ENCODE data around the gene TRO. TPM values are rescaled to one million over a fixed set of nuclear protein-coding genes. Genes with fewer than 3 reads are reported as not detected.

Gene TRO
- total and polyA plus RNA-seq, 2 donors (not counting 1 experiment from before 2014, with no cell fraction given), result 1.5 to 1.7 TPM

DNA sequence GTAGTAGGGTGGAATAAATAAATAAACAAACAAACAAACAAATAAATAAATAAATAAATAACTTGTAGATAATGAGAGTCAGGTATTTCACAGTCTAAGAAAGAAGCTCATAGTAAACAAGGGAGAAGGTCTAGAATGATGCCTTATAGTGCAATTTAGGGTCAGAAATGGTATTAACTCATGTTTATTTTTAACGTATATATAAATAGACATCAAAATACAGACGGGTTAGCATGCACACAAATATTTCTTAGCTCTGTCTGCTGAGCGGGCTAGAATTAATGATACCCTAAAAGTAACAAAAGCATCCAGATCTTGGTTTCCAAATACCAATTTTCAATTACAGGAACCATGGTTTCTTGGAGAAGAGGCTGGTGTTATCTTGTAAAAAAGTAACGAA is 56.8 kb downstream of the TRO start:
- H3K4me3 ChIP-seq (ENCODE audit: control extremely low read depth in 1 of 5, extremely low read depth in 1 of 5, insufficient read depth in 1 of 5, low read depth in 2 of 5, low read length in 4 of 5), result no peak overlapping the region
- Mint-ChIP-seq H3K4me1 (no peaks in the 10 kb centered on the region), H3K27ac (no peak overlapping the region), H3K4me3 (no peak overlapping the region), H3K9me3 (ENCODE audit: insufficient read depth) (no peaks in the 10 kb centered on the region), H3K27me3 (no peaks in the 10 kb centered on the region)
- H2AFZ ChIP-seq (ENCODE audit: insufficient read depth, low read depth, low read length, poor library complexity, severe bottlenecking), result no peak overlapping the region
- CTCF ChIA-PET, result no interaction called here
- no peaks in the 10 kb centered on the region for H3K9me3 ChIP-seq (ENCODE audit: control extremely low read depth in 1 of 3, control insufficient read depth in 2 of 3, insufficient read depth in 1 of 3, low read length in 2 of 3)
- ATAC-seq (ENCODE audit: low read depth) (no peak), DNase-seq (no peak)
- H3K79me2 ChIP-seq (ENCODE audit: control insufficient read depth, insufficient read depth, low read length), result no peaks in the 10 kb centered on the region
- no peak overlapping the region for H3K9ac ChIP-seq (ENCODE audit: low read length)
- no peaks in the 10 kb centered on the region for H4K20me1 ChIP-seq (ENCODE audit: control insufficient read depth, insufficient read depth, low read length, poor library complexity, severe bottlenecking)
- intact Hi-C loops (cut with micrococcal nuclease), result no loop called here
- no peaks in the 10 kb centered on the region for H3K27me3 ChIP-seq (replicated peaks in 1 of 4; ENCODE audit: control extremely low read depth in 1 of 4, control insufficient read depth in 3 of 4, insufficient read depth in 4 of 4, low read length in 3 of 4)
- no CpG with 5 or more reads among the region's 4 CpGs for WGBS (ENCODE audit: insufficient coverage)
- no peaks in the 10 kb centered on the region for H3K4me1 ChIP-seq (ENCODE audit: control insufficient read depth in 2 of 2, insufficient read depth in 2 of 2, low read length in 2 of 2)
- TF ChIP-seq EZH2 (IDR thresholded peaks at IDR 0.05; ENCODE audit: borderline replicate concordance, insufficient read depth, low read depth, low read length, poor library complexity, severe bottlenecking), result no peak
- TF ChIP-seq, protein P1, sequence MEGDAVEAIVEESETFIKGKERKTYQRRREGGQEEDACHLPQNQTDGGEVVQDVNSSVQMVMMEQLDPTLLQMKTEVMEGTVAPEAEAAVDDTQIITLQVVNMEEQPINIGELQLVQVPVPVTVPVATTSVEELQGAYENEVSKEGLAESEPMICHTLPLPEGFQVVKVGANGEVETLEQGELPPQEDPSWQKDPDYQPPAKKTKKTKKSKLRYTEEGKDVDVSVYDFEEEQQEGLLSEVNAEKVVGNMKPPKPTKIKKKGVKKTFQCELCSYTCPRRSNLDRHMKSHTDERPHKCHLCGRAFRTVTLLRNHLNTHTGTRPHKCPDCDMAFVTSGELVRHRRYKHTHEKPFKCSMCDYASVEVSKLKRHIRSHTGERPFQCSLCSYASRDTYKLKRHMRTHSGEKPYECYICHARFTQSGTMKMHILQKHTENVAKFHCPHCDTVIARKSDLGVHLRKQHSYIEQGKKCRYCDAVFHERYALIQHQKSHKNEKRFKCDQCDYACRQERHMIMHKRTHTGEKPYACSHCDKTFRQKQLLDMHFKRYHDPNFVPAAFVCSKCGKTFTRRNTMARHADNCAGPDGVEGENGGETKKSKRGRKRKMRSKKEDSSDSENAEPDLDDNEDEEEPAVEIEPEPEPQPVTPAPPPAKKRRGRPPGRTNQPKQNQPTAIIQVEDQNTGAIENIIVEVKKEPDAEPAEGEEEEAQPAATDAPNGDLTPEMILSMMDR (IDR thresholded peaks at IDR 0.05), result no peak
- H3K4me2 ChIP-seq (replicated peaks; ENCODE audit: low read depth, low read length, poor library complexity, severe bottlenecking), result no peak overlapping the region
- no peaks in the 10 kb centered on the region for H3K36me3 ChIP-seq (replicated peaks in 1 of 2; ENCODE audit: control extremely low read depth in 1 of 2, control insufficient read depth in 1 of 2, extremely low read depth in 1 of 2, insufficient read depth in 2 of 2, low read length in 1 of 2)
- POLR2A ChIA-PET, result no interaction called here
- H3K27ac ChIP-seq (ENCODE audit: low read length in 2 of 2), result no peak overlapping the region

GRCh38 chrX:54978448-54978847 is 57.8 kb downstream of the TRO start:
- H3K4me2 ChIP-seq (replicated peaks; ENCODE audit: low read depth, low read length, poor library complexity, severe bottlenecking), result no peak overlapping the region
- no peaks in the 10 kb centered on the region for H3K27me3 ChIP-seq (replicated peaks in 1 of 4; ENCODE audit: control extremely low read depth in 1 of 4, control insufficient read depth in 3 of 4, insufficient read depth in 4 of 4, low read length in 3 of 4)
- CTCF ChIA-PET, result no interaction called here

More at GRCh38 chrX:54978448-54978847, 57.8 kb downstream of the TRO start:
- no peaks in the 10 kb centered on the region for H3K36me3 ChIP-seq (replicated peaks in 1 of 2; ENCODE audit: control extremely low read depth in 1 of 2, control insufficient read depth in 1 of 2, extremely low read depth in 1 of 2, insufficient read depth in 2 of 2, low read length in 1 of 2)
- Mint-ChIP-seq H3K4me1 (no peaks in the 10 kb centered on the region), H3K4me3 (no peak overlapping the region), H3K9me3 (ENCODE audit: insufficient read depth) (peaks cover 2% of the 10 kb centered on the region), H3K27ac (no peak overlapping the region), H3K27me3 (no peaks in the 10 kb centered on the region)
- TF ChIP-seq EZH2 (IDR thresholded peaks at IDR 0.05; ENCODE audit: borderline replicate concordance, insufficient read depth, low read depth, low read length, poor library complexity, severe bottlenecking), result no peak
- TF ChIP-seq, protein P1 (IDR thresholded peaks at IDR 0.05), result no peak
- POLR2A ChIA-PET, result no interaction called here
- no peak overlapping the region for H3K27ac ChIP-seq (ENCODE audit: low read length in 2 of 2)
- H3K9me3 ChIP-seq (ENCODE audit: control extremely low read depth in 1 of 3, control insufficient read depth in 2 of 3, insufficient read depth in 1 of 3, low read length in 2 of 3), result no peaks in the 10 kb centered on the region
- intact Hi-C loops (cut with micrococcal nuclease), result no loop called here
- H3K79me2 ChIP-seq (ENCODE audit: control insufficient read depth, insufficient read depth, low read length), result no peaks in the 10 kb centered on the region
- DNase-seq (no peak), ATAC-seq (ENCODE audit: low read depth) (no peak)
- no peaks in the 10 kb centered on the region for H4K20me1 ChIP-seq (ENCODE audit: control insufficient read depth, insufficient read depth, low read length, poor library complexity, severe bottlenecking)
- no peak overlapping the region for H3K9ac ChIP-seq (ENCODE audit: low read length)
- H2AFZ ChIP-seq (ENCODE audit: insufficient read depth, low read depth, low read length, poor library complexity, severe bottlenecking), result no peak overlapping the region
- H3K4me3 ChIP-seq (ENCODE audit: control extremely low read depth in 1 of 5, extremely low read depth in 1 of 5, insufficient read depth in 1 of 5, low read depth in 2 of 5, low read length in 4 of 5), result no peak overlapping the region
- no peaks in the 10 kb centered on the region for H3K4me1 ChIP-seq (ENCODE audit: control insufficient read depth in 2 of 2, insufficient read depth in 2 of 2, low read length in 2 of 2)

Measured in B cell (primary cell).